Measurements from ENCODE around the gene CSF2RB.
A peak's percentile ranks its signal among the peaks of the same experiment; 100 is the strongest.

CSF2RB gene

GRCh38 chr22:36976606-36977005, 63.2 kb downstream of the CSF2RB start:
- no peak for DNase-seq (ENCODE audit: low spot score)

GRCh38 chr22:36977401-36977861, 64.0 kb downstream of the CSF2RB start:
- Histone ChIP-seq H3K27ac (ENCODE audit: poor library complexity, severe bottlenecking) (no peak overlapping the region), H3K9me3 (ENCODE audit: severe bottlenecking) (no peaks in the 10 kb centered on the region), H3K4me3 (ENCODE audit: severe bottlenecking) (peak overlapping the region; percentile 21), H3K4me1 (ENCODE audit: insufficient read depth, poor library complexity, severe bottlenecking) (peaks cover 2% of the 10 kb centered on the region), H3K36me3 (ENCODE audit: low read depth) (no peaks in the 10 kb centered on the region), H3K27me3 (ENCODE audit: insufficient read depth, poor library complexity, severe bottlenecking) (no peaks in the 10 kb centered on the region)
- TF ChIP-seq CTCF (IDR thresholded peaks at IDR 0.05; ENCODE audit: poor library complexity, severe bottlenecking): no peak
- ATAC-seq (ENCODE audit: low read depth) (peak; percentile 24; the same call in 2 of the 3 replicates), DNase-seq (ENCODE audit: low spot score) (no peak)

More at GRCh38 chr22:36976606-36977005, 63.2 kb downstream of the CSF2RB start:
- Histone ChIP-seq H3K27me3 (ENCODE audit: insufficient read depth, poor library complexity, severe bottlenecking) (no peaks in the 10 kb centered on the region), H3K4me3 (ENCODE audit: severe bottlenecking) (no peak overlapping the region), H3K27ac (ENCODE audit: poor library complexity, severe bottlenecking) (no peak overlapping the region), H3K36me3 (ENCODE audit: low read depth) (no peaks in the 10 kb centered on the region), H3K4me1 (ENCODE audit: insufficient read depth, poor library complexity, severe bottlenecking) (peaks cover 2% of the 10 kb centered on the region), H3K9me3 (ENCODE audit: severe bottlenecking) (no peaks in the 10 kb centered on the region)
- no peak for ATAC-seq (ENCODE audit: low read depth)
- TF ChIP-seq CTCF (IDR thresholded peaks at IDR 0.05; ENCODE audit: poor library complexity, severe bottlenecking): no peak

- Histone ChIP-seq H3K36me3 (ENCODE audit: low read depth) (no peaks in the 10 kb centered on the region), H3K27ac (ENCODE audit: poor library complexity, severe bottlenecking) (no peak overlapping the region), H3K27me3 (ENCODE audit: insufficient read depth, poor library complexity, severe bottlenecking) (no peaks in the 10 kb centered on the region), H3K4me1 (ENCODE audit: insufficient read depth, poor library complexity, severe bottlenecking) (peaks cover 2% of the 10 kb centered on the region), H3K4me3 (ENCODE audit: severe bottlenecking) (peak overlapping the region; percentile 21), H3K9me3 (ENCODE audit: severe bottlenecking) (no peaks in the 10 kb centered on the region)
- ATAC-seq (ENCODE audit: low read depth) (peak; percentile 90), DNase-seq (ENCODE audit: low spot score) (no peak)
- peak; percentile 94 for TF ChIP-seq CTCF (IDR thresholded peaks at IDR 0.05; ENCODE audit: poor library complexity, severe bottlenecking)
Observed at GRCh38 chr22:36977947-36978660, 64.7 kb downstream of the CSF2RB start.

DNA sequence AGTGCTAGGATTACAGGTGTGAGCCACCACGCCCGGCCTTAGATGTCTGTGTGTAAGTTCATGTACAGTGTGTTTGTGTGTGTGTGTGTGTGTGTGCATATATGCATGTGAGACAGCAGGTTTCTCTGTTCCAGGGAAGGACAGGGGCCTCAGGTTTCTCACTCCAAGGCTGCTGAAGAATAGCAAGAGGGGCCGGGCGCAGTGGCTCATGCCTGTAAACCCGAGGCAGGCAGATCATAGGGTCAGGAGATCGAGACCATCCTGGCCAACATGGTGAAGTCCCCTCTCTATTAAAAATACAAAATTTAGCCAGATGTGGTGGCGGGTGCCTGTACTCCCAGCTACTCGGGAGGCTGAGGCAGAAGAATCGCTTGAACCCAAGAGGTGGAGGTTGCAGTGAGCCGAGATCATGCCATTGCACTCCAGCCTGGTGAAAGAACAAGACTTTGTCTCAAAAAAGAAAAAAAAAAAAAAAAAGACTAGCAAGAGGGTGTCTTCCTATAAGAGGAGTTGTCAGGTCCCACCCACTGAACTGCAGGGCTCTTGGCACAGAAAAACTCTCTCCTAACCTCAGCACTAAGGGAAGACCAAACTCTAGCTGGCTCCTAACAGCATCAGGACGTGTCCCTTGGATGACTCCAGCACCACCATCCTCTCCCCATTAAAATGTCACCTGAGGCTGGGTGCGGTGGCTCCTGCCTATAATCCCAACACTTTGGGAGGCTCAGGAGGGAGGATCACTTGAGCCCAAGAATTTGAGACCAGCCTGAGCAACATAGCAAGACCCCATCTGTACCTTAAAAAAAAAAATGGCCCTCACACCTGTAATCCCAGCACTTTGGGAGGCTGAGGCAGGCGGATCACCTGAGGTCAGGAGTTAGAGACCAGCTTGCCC, 65.8 kb downstream of the CSF2RB start:
- DNase-seq (ENCODE audit: low spot score) (no peak), ATAC-seq (ENCODE audit: low read depth) (no peak)
- TF ChIP-seq CTCF (IDR thresholded peaks at IDR 0.05; ENCODE audit: poor library complexity, severe bottlenecking): no peak
- no peaks in the 10 kb centered on the region for H3K9me3 ChIP-seq (ENCODE audit: severe bottlenecking)
- H3K27ac ChIP-seq (ENCODE audit: poor library complexity, severe bottlenecking): no peak overlapping the region
- peaks cover 2% of the 10 kb centered on the region for H3K4me1 ChIP-seq (ENCODE audit: insufficient read depth, poor library complexity, severe bottlenecking)
- H3K27me3 ChIP-seq (ENCODE audit: insufficient read depth, poor library complexity, severe bottlenecking): no peaks in the 10 kb centered on the region
- no peak overlapping the region for H3K4me3 ChIP-seq (ENCODE audit: severe bottlenecking)
- no peaks in the 10 kb centered on the region for H3K36me3 ChIP-seq (ENCODE audit: low read depth)
